ENCODE results near the gene TRIM61.

DNA sequence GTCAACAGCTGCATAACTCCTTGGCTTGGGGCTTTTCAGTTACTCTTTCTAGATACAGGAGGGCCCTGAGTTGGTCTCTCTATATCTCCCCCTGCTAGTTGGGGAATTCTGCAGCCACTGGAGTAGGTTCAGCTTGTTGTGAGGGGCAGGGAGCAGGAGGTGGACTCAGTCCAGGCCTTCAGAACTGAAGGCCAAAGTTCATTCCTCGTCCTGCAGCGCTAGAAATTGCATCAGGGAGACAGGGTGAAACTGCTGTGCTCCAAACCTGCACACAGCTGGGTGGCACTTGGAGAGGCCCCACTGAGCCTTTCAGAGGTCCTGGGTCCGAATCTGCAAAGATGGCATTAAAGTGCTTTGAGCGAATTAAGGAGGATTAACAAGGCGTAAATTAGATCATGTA lies 29.4 kb upstream of the TRIM61 start:
- TF ChIP-seq, protein P1, sequence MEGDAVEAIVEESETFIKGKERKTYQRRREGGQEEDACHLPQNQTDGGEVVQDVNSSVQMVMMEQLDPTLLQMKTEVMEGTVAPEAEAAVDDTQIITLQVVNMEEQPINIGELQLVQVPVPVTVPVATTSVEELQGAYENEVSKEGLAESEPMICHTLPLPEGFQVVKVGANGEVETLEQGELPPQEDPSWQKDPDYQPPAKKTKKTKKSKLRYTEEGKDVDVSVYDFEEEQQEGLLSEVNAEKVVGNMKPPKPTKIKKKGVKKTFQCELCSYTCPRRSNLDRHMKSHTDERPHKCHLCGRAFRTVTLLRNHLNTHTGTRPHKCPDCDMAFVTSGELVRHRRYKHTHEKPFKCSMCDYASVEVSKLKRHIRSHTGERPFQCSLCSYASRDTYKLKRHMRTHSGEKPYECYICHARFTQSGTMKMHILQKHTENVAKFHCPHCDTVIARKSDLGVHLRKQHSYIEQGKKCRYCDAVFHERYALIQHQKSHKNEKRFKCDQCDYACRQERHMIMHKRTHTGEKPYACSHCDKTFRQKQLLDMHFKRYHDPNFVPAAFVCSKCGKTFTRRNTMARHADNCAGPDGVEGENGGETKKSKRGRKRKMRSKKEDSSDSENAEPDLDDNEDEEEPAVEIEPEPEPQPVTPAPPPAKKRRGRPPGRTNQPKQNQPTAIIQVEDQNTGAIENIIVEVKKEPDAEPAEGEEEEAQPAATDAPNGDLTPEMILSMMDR (IDR thresholded peaks at IDR 0.05 in 8 of 11, conservative IDR thresholded peaks at IDR 0.05 in 3 of 11), result no peak
- TF ChIP-seq POLR2A (IDR thresholded peaks at IDR 0.05) (no peak), POLR2AphosphoS5 (IDR thresholded peaks at IDR 0.05) (no peak)

All from spleen (tissue), 7 donors.